PC-3 (cell line): ENCODE results near the gene FBXL15. TPM values are rescaled to one million over a fixed set of nuclear protein-coding genes. Genes with fewer than 3 reads are reported as not detected.

Source experiments
- ATAC-seq: fragments of 200-7000 bp; cut with Tn5 transposase; 2 replicates; pipeline ENCODE4 v1.9.1; 2020; ENCODE audit warnings: mild to moderate bottlenecking, moderate library complexity
- BruUV-seq: library from RNA; stranded (reverse); fragments of 400-500 nt; replicated peaks from 2 replicates; lab custom pipeline; 2021; lab: Mats Ljungman, UMichigan
- CTCF ChIA-PET: fragments of 300-600 bp; sonication (Branson Sonifier 250); formaldehyde crosslinking; loops from one replicate; lab custom pipeline; 2022; ENCODE audit warnings: antibody characterized with exemption; lab: Charles Lee
- POLR2A ChIA-PET: fragments of 300-600 bp; sonication (Branson Sonifier 250); formaldehyde crosslinking; loops from one replicate; lab custom pipeline; 2022; ENCODE audit warnings: antibody characterized with exemption; ENCODE audit not compliant: unreplicated experiment; lab: Charles Lee
- DNase-seq: peaks from one replicate; pipeline ENCODE4 v3.0.0-alpha.2; 2015
- H2AFZ ChIP-seq: fragments of 300-600 bp; sonication (generic); 2 replicates; pipeline ENCODE4 v1.6.0; 2016; ENCODE audit warnings: antibody characterized with exemption, low read length
- H3F3A ChIP-seq: fragments of 300-600 bp; sonication (generic); one replicate; pipeline ENCODE4 v1.6.0; 2017; ENCODE audit warnings: antibody characterized with exemption, low read length, control low read depth, mild to moderate bottlenecking; ENCODE audit not compliant: unreplicated experiment
- H3K27ac ChIP-seq: fragments of 300-600 bp; sonication (generic); 2 replicates; pipeline ENCODE4 v1.5.1; 2016; ENCODE audit warnings: mild to moderate bottlenecking, low read length
- H3K27me3 ChIP-seq: fragments of 300-600 bp; sonication (generic); 2 replicates; pipeline ENCODE4 v1.6.1; 2016; ENCODE audit warnings: low read length, mixed read lengths
- H3K36me3 ChIP-seq: fragments of 300-600 bp; sonication (generic); 2 replicates; pipeline ENCODE4 v1.6.1; 2016; ENCODE audit warnings: low read depth, mixed run types, low read length, mixed read lengths
- H3K4me1 ChIP-seq: fragments of 300-600 bp; sonication (generic); 2 replicates; pipeline ENCODE4 v1.5.1; 2016; ENCODE audit warnings: low read length; ENCODE audit not compliant: insufficient read depth
- H3K4me2 ChIP-seq: fragments of 300-600 bp; sonication (generic); 2 replicates; pipeline ENCODE4 v1.6.0; 2016; ENCODE audit warnings: low read length
- H3K4me3 ChIP-seq: fragments of 300-600 bp; sonication (generic); 2 replicates; pipeline ENCODE4 v1.5.1; 2016; ENCODE audit warnings: mild to moderate bottlenecking, low read length, mixed read lengths
- H3K79me2 ChIP-seq: fragments of 300-600 bp; sonication (generic); 2 replicates; pipeline ENCODE4 v1.6.1; 2017; ENCODE audit warnings: low read length, mixed read lengths
- H3K9ac ChIP-seq: fragments of 300-600 bp; sonication (generic); 2 replicates; pipeline ENCODE4 v1.6.0; 2016; ENCODE audit warnings: mild to moderate bottlenecking, low read length
- H3K9me2 ChIP-seq: fragments of 300-600 bp; sonication (generic); replicated peaks from 2 replicates; pipeline ENCODE4 v1.6.1; 2016; ENCODE audit warnings: mixed run types, low read length, mixed read lengths
- H3K9me3 ChIP-seq: fragments of 300-600 bp; sonication (generic); 2 replicates; pipeline ENCODE4 v1.6.1; 2016; ENCODE audit warnings: low read length, mixed read lengths
- H4K20me1 ChIP-seq: fragments of 300-600 bp; sonication (generic); 2 replicates; pipeline ENCODE4 v1.6.1; 2016; ENCODE audit warnings: low read length, mixed read lengths
- CTCF ChIP-seq: fragments of 300-600 bp; sonication (generic); conservative IDR thresholded peaks from 2 replicates; pipeline ENCODE4 v1.5.1; 2017; ENCODE audit warnings: antibody characterized with exemption, low read depth, mild to moderate bottlenecking, low read length
- EZH2 ChIP-seq: fragments of 300-600 bp; sonication (generic); IDR thresholded peaks from one replicate; pipeline ENCODE4 v1.6.1; 2017; ENCODE audit warnings: antibody characterized with exemption, mild to moderate bottlenecking, low read length; ENCODE audit not compliant: unreplicated experiment
- EZH2phosphoT487 ChIP-seq: fragments of 300-600 bp; sonication (generic); IDR thresholded peaks from 2 replicates; pipeline ENCODE4 v1.6.1; 2018; ENCODE audit warnings: mild to moderate bottlenecking, antibody characterized with exemption, low read length, borderline replicate concordance
- intact Hi-C: fragments of 100-400 bp; cut with micrococcal nuclease; formaldehyde crosslinking; loops from 2 replicates; pipeline ENCODE4 v1.9.0; 2023
- total RNA-seq: library from RNA; depleted of rRNA; stranded (reverse); fragments of >200 nt; gene quantifications from 2 replicates; pipeline ENCODE4 v1.2.3, GENCODE V29; 2014

Gene FBXL15
- total RNA-seq, 1 experiment from 2014 or later = 12.7 TPM

- POLR2A ChIA-PET = no interaction called here
- ATAC-seq = no peak
- H3K27me3 ChIP-seq = no peaks in the 10 kb centered on the region
These were observed 28.3 kb upstream of the FBXL15 start for GRCh38 chr10:102392306-102392705.

DNA sequence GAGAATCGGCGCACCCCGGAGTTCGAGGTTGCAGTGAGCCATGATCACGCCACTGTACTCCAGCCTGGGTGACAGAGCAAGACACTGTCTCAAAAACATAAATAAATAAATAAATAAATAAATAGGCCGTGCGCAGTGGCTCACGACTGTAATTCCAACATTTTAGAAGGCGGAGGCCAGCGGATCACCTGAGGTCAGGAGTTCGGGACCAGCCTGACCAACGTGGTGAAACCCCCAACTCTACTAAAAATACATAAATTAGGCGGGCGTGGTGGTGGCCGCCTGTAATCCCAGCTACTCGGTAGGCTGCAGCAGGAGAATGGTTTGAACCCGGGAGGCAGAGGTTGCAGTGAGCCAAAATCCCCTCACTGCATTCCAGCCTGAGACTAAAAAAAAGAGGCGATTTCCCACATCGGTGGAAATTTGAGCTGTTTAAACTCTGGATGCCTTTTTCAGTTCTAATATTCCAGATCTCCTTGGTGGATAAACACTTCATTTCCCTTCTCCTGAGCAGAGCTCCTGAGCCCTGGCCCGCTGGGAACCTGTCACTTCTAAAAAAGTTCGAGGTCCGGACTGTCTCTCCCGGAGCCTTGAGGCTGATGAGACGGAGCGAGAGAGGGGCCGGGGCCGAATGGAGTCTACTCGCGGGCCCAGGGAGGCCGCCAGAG lies 27.1 kb upstream of the FBXL15 start:
- peaks cover 12% of the 10 kb centered on the region; the same call in 1 of the 2 replicates for H3K4me1 ChIP-seq
- no peaks in the 10 kb centered on the region for H3K9me3 ChIP-seq
- H2AFZ ChIP-seq = peak overlapping the region; percentile 65
- POLR2A ChIA-PET = no interaction called here
- no peaks in the 10 kb centered on the region for H3K9me2 ChIP-seq
- TF ChIP-seq EZH2phosphoT487 (no peak), CTCF (peak; percentile 74)
- ATAC-seq = peak; percentile 68
- no peaks in the 10 kb centered on the region for H3F3A ChIP-seq
- peak overlapping the region; percentile 87 for H3K27ac ChIP-seq
- no peaks in the 10 kb centered on the region for H3K36me3 ChIP-seq
- H3K4me3 ChIP-seq = peak overlapping the region; percentile 79
- peaks cover 15% of the 10 kb centered on the region for H3K79me2 ChIP-seq
- H3K9ac ChIP-seq = peak overlapping the region; percentile 90
- H3K27me3 ChIP-seq = no peaks in the 10 kb centered on the region
- H3K4me2 ChIP-seq = peak overlapping the region; percentile 99
- CTCF ChIA-PET = interaction anchor here (0.6 to 1.0 kb wide), 3 partner anchors 8 to 94 kb away, joined by 3 to 4 read pairs (median 3); partner anchors contain the start of gene C10orf95
- BruUV-seq = TSS peak; percentile 75
- no peak for DNase-seq
- intact Hi-C loops = loop anchor here (2.0 kb wide), 1 partner anchor 85 kb away; no protein-coding TSS in a partner anchor
- H4K20me1 ChIP-seq = no peaks in the 10 kb centered on the region

More at GRCh38 chr10:102392306-102392705, 28.3 kb upstream of the FBXL15 start:
- H3K27ac ChIP-seq = no peak overlapping the region
- H3K79me2 ChIP-seq = peaks cover 15% of the 10 kb centered on the region
- no peak overlapping the region for H2AFZ ChIP-seq
- no peaks in the 10 kb centered on the region for H3K9me3 ChIP-seq
- no peak for TF ChIP-seq CTCF
- TF ChIP-seq EZH2phosphoT487 = no peak
- TF ChIP-seq EZH2 = no peak
- H3K4me2 ChIP-seq = no peak overlapping the region
- no peaks in the 10 kb centered on the region for H3K36me3 ChIP-seq
- no peak overlapping the region for H3K9ac ChIP-seq
- CTCF ChIA-PET = no interaction called here
- H3F3A ChIP-seq = no peaks in the 10 kb centered on the region
- intact Hi-C loops = no loop called here
- DNase-seq = no peak
- no peaks in the 10 kb centered on the region for H4K20me1 ChIP-seq
- no peaks in the 10 kb centered on the region for H3K9me2 ChIP-seq
- peaks cover 12% of the 10 kb centered on the region; the same call in 1 of the 2 replicates for H3K4me1 ChIP-seq
- BruUV-seq = no TSS peak
- H3K4me3 ChIP-seq = no peak overlapping the region
